Activated CD4-positive, alpha-beta memory T cell treated with anti-CD3 and anti-CD28 coated beads, Interleukin-2, amount 10 ng/mL, durations not matched to agents 7 days and 5 days (primary cell): ENCODE data around the gene FOSB. TPM values are rescaled to one million over a fixed set of nuclear protein-coding genes. Genes with fewer than 3 reads are reported as not detected.
A peak's percentile ranks its signal among the peaks of the same experiment; 100 is the strongest.

Source experiments
- CTCF ChIA-PET: fragments of 350-600 bp; sonication (Branson Sonifier 250); formaldehyde crosslinking; loops from one replicate; lab custom pipeline; 2021; ENCODE audit warnings: antibody characterized with exemption, inconsistent platforms; lab: Charles Lee
- POLR2A ChIA-PET: fragments of 350-600 bp; sonication (Branson Sonifier 250); formaldehyde crosslinking; loops from one replicate; lab custom pipeline; 2021; ENCODE audit warnings: antibody characterized with exemption; lab: Charles Lee
- DNase-seq: peaks from one replicate; pipeline ENCODE4 v3.0.0-alpha.2; 2020
- H3K27ac Mint-ChIP-seq: one replicate; pipeline ENCODE4 v1.8.0; 2021; ENCODE audit warnings: mild to moderate bottlenecking, mixed read lengths
- H3K27me3 Mint-ChIP-seq: one replicate; pipeline ENCODE4 v1.8.0; 2021; ENCODE audit warnings: mixed read lengths
- H3K36me3 Mint-ChIP-seq: one replicate; pipeline ENCODE4 v1.8.0; 2021; ENCODE audit warnings: low read depth, mixed read lengths
- H3K4me1 Mint-ChIP-seq: one replicate; pipeline ENCODE4 v1.8.0; 2021; ENCODE audit warnings: mixed read lengths
- H3K4me3 Mint-ChIP-seq: one replicate; pipeline ENCODE4 v1.8.0; 2021; ENCODE audit warnings: mild to moderate bottlenecking, mixed read lengths
- H3K9me3 Mint-ChIP-seq: one replicate; pipeline ENCODE4 v1.8.0; 2021; ENCODE audit warnings: mixed read lengths
- total RNA-seq, 2 experiments: library from RNA; stranded (reverse); gene quantifications; one replicate each; pipeline ENCODE4 v1.2.3, GENCODE V29; 2021

FOSB gene
- total RNA-seq, 2 experiments from 2014 or later = 15.3 to 16.1 TPM

GRCh38 chr19:45502111-45502510, 34.3 kb downstream of the FOSB start:
- CTCF ChIA-PET = interaction anchor here (1.2 kb wide), 1 partner anchor 17 kb away, joined by 4 read pairs; no protein-coding TSS in a partner anchor
- no peak overlapping the region for H3K27ac Mint-ChIP-seq
- no peak overlapping the region for H3K4me3 Mint-ChIP-seq
- peaks cover 55% of the 10 kb centered on the region for H3K4me1 Mint-ChIP-seq
- DNase-seq = no peak
- peaks cover 10% of the 10 kb centered on the region for H3K36me3 Mint-ChIP-seq
- no peaks in the 10 kb centered on the region for H3K9me3 Mint-ChIP-seq
- POLR2A ChIA-PET = no interaction called here
- H3K27me3 Mint-ChIP-seq = peaks cover 13% of the 10 kb centered on the region

DNA sequence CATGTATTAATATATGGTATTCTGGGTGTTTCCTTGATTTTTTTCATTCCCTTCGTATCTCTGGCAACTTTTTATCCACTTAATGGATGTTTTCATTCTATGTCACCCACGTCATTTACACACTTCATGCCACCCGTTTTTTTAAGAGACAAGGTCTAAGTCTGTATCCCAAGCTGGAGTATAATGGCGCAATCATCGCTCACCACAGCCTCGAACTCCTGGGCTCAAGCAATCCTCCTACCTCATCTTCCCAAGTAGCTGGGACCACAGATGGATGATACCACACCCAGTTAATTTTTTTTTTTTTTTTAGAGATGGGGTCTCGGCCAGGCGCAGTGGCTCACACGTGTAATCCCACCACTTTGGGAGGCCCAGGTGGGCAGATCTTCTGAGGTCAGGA, 36.1 kb downstream of the FOSB start:
- Mint-ChIP-seq H3K4me3 (no peak overlapping the region), H3K27ac (no peak overlapping the region), H3K9me3 (no peaks in the 10 kb centered on the region), H3K27me3 (peaks cover 4% of the 10 kb centered on the region), H3K36me3 (peaks cover 12% of the 10 kb centered on the region), H3K4me1 (peaks cover 43% of the 10 kb centered on the region)
- ChIA-PET POLR2A (interaction anchor here (1.1 kb wide), 1 partner anchor 188 kb away, joined by 3 read pairs; the partner anchor contains the start of gene QPCTL), CTCF (interaction anchor here (0.7 to 2.6 kb wide), 2 partner anchors 9 to 138 kb away, joined by 3 to 13 read pairs; no protein-coding TSS in a partner anchor)
- no peak for DNase-seq

GRCh38 chr19:45505151-45505995, 37.6 kb downstream of the FOSB start:
- Mint-ChIP-seq H3K9me3 (no peaks in the 10 kb centered on the region), H3K27ac (peak overlapping the region; percentile 76), H3K4me1 (peaks cover 45% of the 10 kb centered on the region), H3K27me3 (no peaks in the 10 kb centered on the region), H3K36me3 (peaks cover 22% of the 10 kb centered on the region), H3K4me3 (peak overlapping the region; percentile 83)
- CTCF ChIA-PET = interaction anchor here (0.8 to 2.6 kb wide), 9 partner anchors 8 to 137 kb away, joined by 3 to 13 read pairs (median 6); partner anchors contain the start of gene RTN2
- POLR2A ChIA-PET = interaction anchor here (0.7 to 1.8 kb wide), 6 partner anchors 8 to 187 kb away, joined by 3 to 7 read pairs (median 3); partner anchors contain the start of genes PPM1N and QPCTL
- no peak for DNase-seq

GRCh38 chr19:45505996-45506245, 38.1 kb downstream of the FOSB start:
- H3K27ac Mint-ChIP-seq = peak overlapping the region; percentile 76
- ChIA-PET CTCF (interaction anchor here (0.8 to 2.6 kb wide), 8 partner anchors 8 to 136 kb away, joined by 5 to 13 read pairs (median 6); partner anchors contain the start of gene RTN2), POLR2A (interaction anchor here (0.7 to 1.8 kb wide), 3 partner anchors 8 to 136 kb away, joined by 3 to 7 read pairs (median 4); partner anchors contain the start of gene PPM1N)
- peak overlapping the region; percentile 83 for H3K4me3 Mint-ChIP-seq
- no peaks in the 10 kb centered on the region for H3K27me3 Mint-ChIP-seq
- no peak for DNase-seq
- peaks cover 26% of the 10 kb centered on the region for H3K36me3 Mint-ChIP-seq
- H3K9me3 Mint-ChIP-seq = no peaks in the 10 kb centered on the region
- H3K4me1 Mint-ChIP-seq = peaks cover 46% of the 10 kb centered on the region

GRCh38 chr19:45506246-45506988, 38.6 kb downstream of the FOSB start:
- CTCF ChIA-PET = interaction anchor here (0.8 to 2.6 kb wide), 8 partner anchors 9 to 136 kb away, joined by 5 to 13 read pairs (median 6); partner anchors contain the start of gene RTN2
- H3K9me3 Mint-ChIP-seq = no peaks in the 10 kb centered on the region
- H3K27me3 Mint-ChIP-seq = no peaks in the 10 kb centered on the region
- H3K4me3 Mint-ChIP-seq = peak overlapping the region; percentile 83
- DNase-seq = peak; percentile 97
- POLR2A ChIA-PET = interaction anchor here (0.7 to 1.8 kb wide), 2 partner anchors 9 to 135 kb away, joined by 3 to 7 read pairs; partner anchors contain the start of gene PPM1N
- H3K27ac Mint-ChIP-seq = peak overlapping the region; percentile 96
- H3K4me1 Mint-ChIP-seq = peaks cover 47% of the 10 kb centered on the region
- H3K36me3 Mint-ChIP-seq = peaks cover 27% of the 10 kb centered on the region

- POLR2A ChIA-PET = interaction anchor here (0.8 to 4.5 kb wide), 6 partner anchors 8 to 135 kb away, joined by 3 to 24 read pairs (median 6); partner anchors contain the start of gene PPM1N
- Mint-ChIP-seq H3K4me3 (peak within 1 kb of the TSS; percentile 87), H3K9me3 (no peaks in the 10 kb centered on the region), H3K36me3 (peaks cover 35% of the 10 kb centered on the region), H3K27ac (peak within 1 kb of the TSS; percentile 96), H3K27me3 (no peaks in the 10 kb centered on the region), H3K4me1 (peaks cover 51% of the 10 kb centered on the region)
- peak; percentile 96 for DNase-seq
- CTCF ChIA-PET = interaction anchor here (0.9 to 1.8 kb wide), 3 partner anchors 12 to 210 kb away, joined by 3 to 5 read pairs (median 4); no protein-coding TSS in a partner anchor
Measured at GRCh38 chr19:45506989-45507871, 39.4 kb downstream of the FOSB start, which contains the start of gene VASP. Gene VASP, plus strand, starts transcription at chr19:45507479. Its CDS starts 293 bp downstream, at chr19:45507772.

GRCh38 chr19:45507872-45508416, 40.1 kb downstream of the FOSB start:
- CTCF ChIA-PET = interaction anchor here (0.9 to 1.4 kb wide), 2 partner anchors 133 to 209 kb away, joined by 3 to 4 read pairs; no protein-coding TSS in a partner anchor
- peaks cover 37% of the 10 kb centered on the region for H3K36me3 Mint-ChIP-seq

GRCh38 chr19:45508417-45508860, 40.6 kb downstream of the FOSB start:
- H3K4me3 Mint-ChIP-seq = peak overlapping the region; percentile 87
- H3K9me3 Mint-ChIP-seq = no peaks in the 10 kb centered on the region
- POLR2A ChIA-PET = interaction anchor here (0.8 to 4.5 kb wide), 6 partner anchors 9 to 134 kb away, joined by 3 to 24 read pairs (median 6); partner anchors contain the start of gene PPM1N
- H3K4me1 Mint-ChIP-seq = peaks cover 56% of the 10 kb centered on the region
- H3K36me3 Mint-ChIP-seq = peaks cover 42% of the 10 kb centered on the region
- H3K27ac Mint-ChIP-seq = peak overlapping the region; percentile 89
- CTCF ChIA-PET = interaction anchor here (0.9 to 1.4 kb wide), 2 partner anchors 133 to 209 kb away, joined by 3 to 4 read pairs; no protein-coding TSS in a partner anchor
- H3K27me3 Mint-ChIP-seq = no peaks in the 10 kb centered on the region
- peak; percentile 54 for DNase-seq

More at GRCh38 chr19:45507872-45508416, 40.1 kb downstream of the FOSB start:
- H3K4me3 Mint-ChIP-seq = peak overlapping the region; percentile 87
- peak overlapping the region; percentile 89 for H3K27ac Mint-ChIP-seq
- peaks cover 52% of the 10 kb centered on the region for H3K4me1 Mint-ChIP-seq
- no peak for DNase-seq
- no peaks in the 10 kb centered on the region for H3K9me3 Mint-ChIP-seq
- POLR2A ChIA-PET = interaction anchor here (0.8 to 4.5 kb wide), 6 partner anchors 9 to 134 kb away, joined by 3 to 24 read pairs (median 6); partner anchors contain the start of gene PPM1N
- no peaks in the 10 kb centered on the region for H3K27me3 Mint-ChIP-seq

GRCh38 chr19:45508861-45509691, 41.3 kb downstream of the FOSB start:
- peak overlapping the region; percentile 87 for H3K4me3 Mint-ChIP-seq
- H3K36me3 Mint-ChIP-seq = peaks cover 43% of the 10 kb centered on the region
- H3K9me3 Mint-ChIP-seq = no peaks in the 10 kb centered on the region
- DNase-seq = peak; percentile 71
- ChIA-PET CTCF (interaction anchor here (0.9 kb wide), 1 partner anchor 23 kb away, joined by 3 read pairs; no protein-coding TSS in a partner anchor), POLR2A (interaction anchor here (1.3 to 4.5 kb wide), 5 partner anchors 10 to 133 kb away, joined by 4 to 24 read pairs (median 6); partner anchors contain the start of gene PPM1N)
- peaks cover 59% of the 10 kb centered on the region for H3K4me1 Mint-ChIP-seq
- H3K27me3 Mint-ChIP-seq = no peaks in the 10 kb centered on the region
- peak overlapping the region; percentile 89 for H3K27ac Mint-ChIP-seq

DNA sequence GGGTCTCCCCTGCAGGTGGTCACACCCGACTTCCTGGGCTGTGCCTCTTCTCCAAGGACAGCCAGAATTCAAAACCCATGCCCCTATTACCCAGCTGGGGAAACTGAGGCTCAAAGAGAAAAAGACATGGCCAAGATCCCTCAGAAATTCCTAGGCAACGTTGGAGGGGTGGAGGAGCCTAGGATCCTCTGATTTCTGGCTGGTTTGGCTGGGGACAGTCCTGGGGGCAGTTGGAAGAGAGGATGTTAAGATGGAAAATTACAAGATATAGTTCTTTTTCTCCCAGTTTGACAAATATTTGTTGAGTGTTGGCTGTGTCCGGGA, 41.9 kb downstream of the FOSB start:
- H3K4me1 Mint-ChIP-seq = peaks cover 64% of the 10 kb centered on the region
- H3K4me3 Mint-ChIP-seq = peak overlapping the region; percentile 87
- H3K9me3 Mint-ChIP-seq = no peaks in the 10 kb centered on the region
- H3K36me3 Mint-ChIP-seq = peaks cover 45% of the 10 kb centered on the region
- no peaks in the 10 kb centered on the region for H3K27me3 Mint-ChIP-seq
- peak overlapping the region; percentile 89 for H3K27ac Mint-ChIP-seq
- ChIA-PET POLR2A (interaction anchor here (1.3 to 4.5 kb wide), 2 partner anchors 11 to 132 kb away, joined by 4 to 24 read pairs; partner anchors contain the start of gene PPM1N), CTCF (interaction anchor here (0.9 kb wide), 1 partner anchor 24 kb away, joined by 3 read pairs; no protein-coding TSS in a partner anchor)
- DNase-seq = no peak
